Parathyroid adenoma (tissue), 2 donors: Measurements from ENCODE around the gene ELAVL4.

Experiments used
- H2AFZ ChIP-seq: fragments of 300-600 bp; sonication (generic); one replicate; pipeline ENCODE4 v1.7.0; 2017; ENCODE audit warnings: antibody characterized with exemption, mild to moderate bottlenecking
- H3K27ac ChIP-seq: fragments of 300-600 bp; sonication (generic); one replicate; pipeline ENCODE4 v1.7.0; 2017
- H3K27me3 ChIP-seq: fragments of 300-600 bp; sonication (generic); one replicate; pipeline ENCODE4 v1.7.0; 2017; ENCODE audit warnings: low read length; ENCODE audit not compliant: control insufficient read depth, insufficient read depth
- H3K36me3 ChIP-seq: fragments of 300-600 bp; sonication (generic); one replicate; pipeline ENCODE4 v1.7.0; 2017; ENCODE audit warnings: low read length; ENCODE audit not compliant: control insufficient read depth, insufficient read depth
- H3K4me1 ChIP-seq: fragments of 300-600 bp; sonication (generic); one replicate; pipeline ENCODE4 v1.7.0; 2017; ENCODE audit warnings: control low read depth
- H3K4me2 ChIP-seq: fragments of 300-600 bp; sonication (generic); one replicate; pipeline ENCODE4 v1.7.0; 2017; ENCODE audit warnings: low read length
- H3K4me3 ChIP-seq: fragments of 300-600 bp; sonication (generic); one replicate; pipeline ENCODE4 v1.7.0; 2017; ENCODE audit warnings: low read depth, low read length
- H3K79me2 ChIP-seq: fragments of 300-600 bp; sonication (generic); one replicate; pipeline ENCODE4 v1.7.0; 2017; ENCODE audit warnings: control low read depth
- H3K9ac ChIP-seq: fragments of 300-600 bp; sonication (generic); one replicate; pipeline ENCODE4 v1.7.0; 2017; ENCODE audit warnings: mild to moderate bottlenecking
- H3K9me3 ChIP-seq: fragments of 300-600 bp; sonication (generic); one replicate; pipeline ENCODE4 v1.7.0; 2017; ENCODE audit warnings: low read length; ENCODE audit not compliant: control insufficient read depth
- TF ChIP-seq, protein P1 (sequence below): fragments of 300-600 bp; sonication (generic); IDR thresholded peaks from one replicate; pipeline ENCODE4 v1.7.0; 2017; ENCODE audit warnings: antibody characterized with exemption, mild to moderate bottlenecking
- donor health status: primary hyperparathyroidism.

Gene ELAVL4

GRCh38 chr1:50108497-50109059, at the start of gene ELAVL4:
Gene ELAVL4 (plus strand): TSS chr1:50108920. CDS start chr1:50109190, 270 bp downstream.
- H3K4me3 ChIP-seq, result no peak within 1 kb of the TSS
- TF ChIP-seq, protein P1, sequence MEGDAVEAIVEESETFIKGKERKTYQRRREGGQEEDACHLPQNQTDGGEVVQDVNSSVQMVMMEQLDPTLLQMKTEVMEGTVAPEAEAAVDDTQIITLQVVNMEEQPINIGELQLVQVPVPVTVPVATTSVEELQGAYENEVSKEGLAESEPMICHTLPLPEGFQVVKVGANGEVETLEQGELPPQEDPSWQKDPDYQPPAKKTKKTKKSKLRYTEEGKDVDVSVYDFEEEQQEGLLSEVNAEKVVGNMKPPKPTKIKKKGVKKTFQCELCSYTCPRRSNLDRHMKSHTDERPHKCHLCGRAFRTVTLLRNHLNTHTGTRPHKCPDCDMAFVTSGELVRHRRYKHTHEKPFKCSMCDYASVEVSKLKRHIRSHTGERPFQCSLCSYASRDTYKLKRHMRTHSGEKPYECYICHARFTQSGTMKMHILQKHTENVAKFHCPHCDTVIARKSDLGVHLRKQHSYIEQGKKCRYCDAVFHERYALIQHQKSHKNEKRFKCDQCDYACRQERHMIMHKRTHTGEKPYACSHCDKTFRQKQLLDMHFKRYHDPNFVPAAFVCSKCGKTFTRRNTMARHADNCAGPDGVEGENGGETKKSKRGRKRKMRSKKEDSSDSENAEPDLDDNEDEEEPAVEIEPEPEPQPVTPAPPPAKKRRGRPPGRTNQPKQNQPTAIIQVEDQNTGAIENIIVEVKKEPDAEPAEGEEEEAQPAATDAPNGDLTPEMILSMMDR, result no peak

GRCh38 chr1:50060279-50060678, 48.4 kb upstream of the ELAVL4 start:
- Histone ChIP-seq H3K9me3 (no peaks in the 10 kb centered on the region), H3K36me3 (no peaks in the 10 kb centered on the region), H3K79me2 (no peaks in the 10 kb centered on the region), H3K27me3 (no peaks in the 10 kb centered on the region), H3K4me3 (no peak overlapping the region), H2AFZ (no peak overlapping the region), H3K27ac (no peak overlapping the region), H3K4me1 (no peaks in the 10 kb centered on the region), H3K4me2 (no peak overlapping the region), H3K9ac (no peak overlapping the region)
- TF ChIP-seq, protein P1, result no peak

More at GRCh38 chr1:50108497-50109059, at the start of gene ELAVL4:
- H3K27me3 ChIP-seq, result peaks cover 4% of the 10 kb centered on the region
- H3K4me1 ChIP-seq, result no peaks in the 10 kb centered on the region
- no peak within 1 kb of the TSS for H3K4me2 ChIP-seq
- H3K9ac ChIP-seq, result no peak within 1 kb of the TSS
- H3K36me3 ChIP-seq, result no peaks in the 10 kb centered on the region
- no peaks in the 10 kb centered on the region for H3K9me3 ChIP-seq
- no peak within 1 kb of the TSS for H2AFZ ChIP-seq
- no peaks in the 10 kb centered on the region for H3K79me2 ChIP-seq
- H3K27ac ChIP-seq, result no peak within 1 kb of the TSS

DNA sequence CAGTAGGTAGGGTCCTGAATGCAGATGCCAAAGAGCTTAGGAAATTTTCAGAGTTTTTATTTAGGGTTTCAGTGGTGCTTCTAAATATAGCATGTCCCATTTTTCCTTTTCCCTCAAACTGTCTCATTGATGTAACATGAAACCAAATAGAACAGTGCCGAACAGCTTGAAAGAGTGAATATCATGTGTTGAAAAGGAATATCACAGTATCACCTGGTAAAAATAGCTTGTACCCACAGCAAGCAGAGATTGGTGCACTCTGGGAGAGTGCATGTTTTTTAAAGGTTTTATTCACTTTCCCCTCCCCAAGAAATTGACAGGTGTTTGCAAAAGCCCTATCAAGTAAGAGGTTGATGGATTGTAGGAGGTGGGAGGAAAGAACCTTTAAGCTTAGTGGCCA, 41.9 kb upstream of the ELAVL4 start:
- no peak overlapping the region for H3K4me2 ChIP-seq
- H3K27ac ChIP-seq, result no peak overlapping the region
- no peaks in the 10 kb centered on the region for H3K9me3 ChIP-seq
- no peaks in the 10 kb centered on the region for H3K27me3 ChIP-seq
- no peak overlapping the region for H3K9ac ChIP-seq
- TF ChIP-seq, protein P1, result no peak
- H3K4me3 ChIP-seq, result no peak overlapping the region
- no peaks in the 10 kb centered on the region for H3K36me3 ChIP-seq
- H3K4me1 ChIP-seq, result no peaks in the 10 kb centered on the region
- H2AFZ ChIP-seq, result no peak overlapping the region
- no peaks in the 10 kb centered on the region for H3K79me2 ChIP-seq

GRCh38 chr1:50074931-50075330, 33.8 kb upstream of the ELAVL4 start:
- Histone ChIP-seq H3K4me3 (no peak overlapping the region), H3K27me3 (no peaks in the 10 kb centered on the region), H3K79me2 (no peaks in the 10 kb centered on the region), H3K4me2 (no peak overlapping the region), H2AFZ (no peak overlapping the region), H3K9me3 (no peaks in the 10 kb centered on the region), H3K36me3 (no peaks in the 10 kb centered on the region), H3K9ac (no peak overlapping the region), H3K4me1 (no peaks in the 10 kb centered on the region), H3K27ac (no peak overlapping the region)
- TF ChIP-seq, protein P1, result no peak

DNA sequence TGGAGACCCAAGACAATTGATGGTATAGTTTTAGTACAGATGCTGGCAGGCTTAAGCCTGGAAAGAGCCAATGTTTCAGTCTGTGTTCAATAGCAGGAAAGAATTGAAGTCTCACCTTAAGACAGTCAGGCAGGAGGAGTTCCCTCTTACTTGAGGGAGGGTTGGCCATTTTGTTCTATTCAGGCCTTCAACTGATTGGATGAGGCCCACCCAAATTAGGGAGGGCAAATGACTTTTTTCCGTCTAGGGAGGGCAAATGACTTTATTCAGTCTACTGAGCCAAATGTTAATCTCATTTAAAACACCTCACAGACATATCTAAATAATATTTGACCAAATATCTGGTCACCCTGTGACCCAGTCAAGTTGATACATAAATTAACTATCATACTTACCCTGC, 31.4 kb upstream of the ELAVL4 start:
- Histone ChIP-seq H3K36me3 (no peaks in the 10 kb centered on the region), H3K79me2 (no peaks in the 10 kb centered on the region), H2AFZ (no peak overlapping the region), H3K9me3 (no peaks in the 10 kb centered on the region), H3K4me1 (no peaks in the 10 kb centered on the region), H3K4me3 (no peak overlapping the region), H3K4me2 (no peak overlapping the region), H3K9ac (no peak overlapping the region), H3K27me3 (no peaks in the 10 kb centered on the region), H3K27ac (no peak overlapping the region)
- TF ChIP-seq, protein P1, result no peak
